CD4-positive, alpha-beta T cell (primary cell): ENCODE results near the gene VPS52. TPM values are rescaled to one million over a fixed set of nuclear protein-coding genes. Genes with fewer than 3 reads are reported as not detected.

Source experiments
- ATAC-seq: fragments of 200-7000 bp; cut with Tn5 transposase; one replicate; pipeline ENCODE4 v1.10.0; 2022; ENCODE audit warnings: mild to moderate bottlenecking; ENCODE audit not compliant: poor library complexity
- CTCF ChIA-PET: fragments of 350-600 bp; sonication (Branson Sonifier 250); formaldehyde crosslinking; loops from one replicate; lab custom pipeline; 2021; ENCODE audit warnings: antibody characterized with exemption, inconsistent platforms; lab: Charles Lee
- POLR2A ChIA-PET: fragments of 350-600 bp; sonication (Branson Sonifier 250); formaldehyde crosslinking; loops from one replicate; lab custom pipeline; 2021; ENCODE audit warnings: antibody characterized with exemption, inconsistent platforms; lab: Charles Lee
- DNase-seq, 14 experiments: peaks; one replicate each; pipeline ENCODE4 v3.0.0-alpha.2; 2013 to 2020; ENCODE audit warnings: mixed read lengths in 2 of 14
- H3K27ac ChIP-seq, 2 donors: one replicate each; pipeline versions ENCODE4 v1.5.1 to v1.7.0; 2013; ENCODE audit warnings: low read length in 2 of 2, low read depth in 1 of 2, mild to moderate bottlenecking in 1 of 2
- H3K27me3 ChIP-seq, 2 experiments: 1 replicate in 1 of 2; 2 replicates in 1 of 2; pipeline versions ENCODE4 v1.6.1 to v1.7.0; 2013; ENCODE audit warnings: low read length in 2 of 2, control low read depth in 1 of 2, mild to moderate bottlenecking in 1 of 2, moderate library complexity in 1 of 2; ENCODE audit not compliant: insufficient read depth in 2 of 2, control insufficient read depth in 1 of 2
- H3K36me3 ChIP-seq: one replicate; pipeline ENCODE4 v1.6.1; 2013; ENCODE audit warnings: low read length, control low read depth; ENCODE audit not compliant: insufficient read depth
- H3K4me1 ChIP-seq: one replicate; pipeline ENCODE4 v1.6.1; 2013; ENCODE audit warnings: low read length, control low read depth; ENCODE audit not compliant: insufficient read depth
- H3K4me3 ChIP-seq: one replicate; pipeline ENCODE4 v1.5.1; 2013; ENCODE audit warnings: mild to moderate bottlenecking, low read length, moderate library complexity
- H3K9me3 ChIP-seq, 2 experiments: 1 replicate in 1 of 2; 2 replicates in 1 of 2; pipeline versions ENCODE4 v1.6.1 to v1.7.0; 2013; ENCODE audit warnings: low read length in 2 of 2, mild to moderate bottlenecking in 2 of 2, control low read depth in 1 of 2, moderate library complexity in 1 of 2; ENCODE audit not compliant: control insufficient read depth in 1 of 2, insufficient read depth in 1 of 2
- H3K27ac Mint-ChIP-seq: one replicate; pipeline ENCODE4 v1.8.0; 2020; ENCODE audit warnings: mixed read lengths
- H3K27me3 Mint-ChIP-seq: one replicate; pipeline ENCODE4 v1.8.0; 2021; ENCODE audit warnings: mixed read lengths
- H3K36me3 Mint-ChIP-seq: one replicate; pipeline ENCODE4 v1.8.0; 2021; ENCODE audit warnings: low read depth, mixed read lengths
- H3K4me1 Mint-ChIP-seq: one replicate; pipeline ENCODE4 v1.8.0; 2021; ENCODE audit warnings: low read depth, mixed read lengths
- H3K4me3 Mint-ChIP-seq: one replicate; pipeline ENCODE4 v1.8.0; 2020; ENCODE audit warnings: mild to moderate bottlenecking, mixed read lengths
- H3K9me3 Mint-ChIP-seq: one replicate; pipeline ENCODE4 v1.8.0; 2020; ENCODE audit warnings: mixed read lengths
- CTCF ChIP-seq: fragments of 200-600 bp; IDR thresholded peaks from one replicate; pipeline ENCODE4 v1.8.0; 2022; ENCODE audit warnings: antibody characterized with exemption, mild to moderate bottlenecking
- intact Hi-C, 2 experiments: fragments of 100-400 bp; cut with DNase I in 1 of 2; cut with micrococcal nuclease in 1 of 2; formaldehyde crosslinking; loops; one replicate each; pipeline versions ENCODE4 v1.15.1 to v1.9.0; 2023 to 2025; cut with DNase I, micrococcal nuclease
- total RNA-seq, 174 experiments: library from RNA in 2 of 174; stranded (reverse) in 2 of 174; gene quantifications; one replicate each; pipeline ENCODE4 v1.2.3 and lab custom pipeline; 2021 to 2026

VPS52 gene
- total RNA-seq, 2 experiments from 2014 or later, result 67.9 TPM

- H3K27ac Mint-ChIP-seq, result peak overlapping the region; percentile 46
- no peaks in the 10 kb centered on the region for H3K27me3 ChIP-seq
- H3K4me1 Mint-ChIP-seq, result peaks cover 38% of the 10 kb centered on the region
- intact Hi-C loops, result loop anchor here in 1 of 2 experiments (10.0 kb wide), 1 partner anchor 1428 kb away; the partner anchor contains the start of gene NEU1
- peak overlapping the region; percentile 43 for H3K4me3 Mint-ChIP-seq
- CTCF ChIA-PET, result no interaction called here
- H3K9me3 ChIP-seq, result no peaks in the 10 kb centered on the region
- no peak overlapping the region for H3K27ac ChIP-seq
- no peak for DNase-seq
- H3K27me3 Mint-ChIP-seq, result no peaks in the 10 kb centered on the region
- H3K4me1 ChIP-seq, result peaks cover 44% of the 10 kb centered on the region
- POLR2A ChIA-PET, result interaction anchor here (1.5 kb wide), 1 partner anchor 22 kb away, joined by 5 read pairs; the partner anchor contains the start of genes RPS18 and VPS52
- peaks cover 77% of the 10 kb centered on the region for H3K36me3 Mint-ChIP-seq
- no peak overlapping the region for H3K4me3 ChIP-seq
- no peak for ATAC-seq
- H3K9me3 Mint-ChIP-seq, result no peaks in the 10 kb centered on the region
- peaks cover 66% of the 10 kb centered on the region for H3K36me3 ChIP-seq
- no peak for TF ChIP-seq CTCF
Measured at GRCh38 chr6:33292996-33293682, 21.5 kb upstream of the VPS52 start.

- no peak for TF ChIP-seq CTCF
- H3K4me1 Mint-ChIP-seq, result peaks cover 45% of the 10 kb centered on the region
- ChIA-PET CTCF (interaction anchor here (2.1 kb wide), 1 partner anchor 19 kb away, joined by 8 read pairs; the partner anchor contains the start of genes RPS18 and VPS52), POLR2A (interaction anchor here (1.0 to 5.0 kb wide), 8 partner anchors 8 to 164 kb away, joined by 3 to 105 read pairs (median 13); partner anchors contain the start of genes CUTA, RGL2, RPS18 and TAPBP)
- H3K27ac Mint-ChIP-seq, result peak overlapping the region; percentile 83
- H3K27me3 Mint-ChIP-seq, result no peaks in the 10 kb centered on the region
- H3K36me3 Mint-ChIP-seq, result peaks cover 81% of the 10 kb centered on the region
- Histone ChIP-seq H3K9me3 (no peaks in the 10 kb centered on the region), H3K27ac (no peak overlapping the region), H3K4me3 (peak overlapping the region; percentile 80), H3K27me3 (no peaks in the 10 kb centered on the region), H3K36me3 (peaks cover 67% of the 10 kb centered on the region), H3K4me1 (peaks cover 39% of the 10 kb centered on the region)
- H3K4me3 Mint-ChIP-seq, result peak overlapping the region; percentile 86
- intact Hi-C loops, result loop anchor here in 1 of 2 experiments (10.0 kb wide), 1 partner anchor 1426 kb away; the partner anchor contains the start of gene NEU1
- H3K9me3 Mint-ChIP-seq, result no peaks in the 10 kb centered on the region
- ATAC-seq (no peak), DNase-seq (no peak)
Measured at GRCh38 chr6:33290459-33290858, 18.8 kb upstream of the VPS52 start.

GRCh38 chr6:33289784-33290315 lies 18.2 kb upstream of the VPS52 start:
- CTCF ChIA-PET, result interaction anchor here (1.9 to 2.1 kb wide), 2 partner anchors 13 to 19 kb away, joined by 8 to 14 read pairs; partner anchors contain the start of genes B3GALT4, RPS18 and VPS52
- Mint-ChIP-seq H3K27ac (peak overlapping the region; percentile 83), H3K4me3 (peak overlapping the region; percentile 97), H3K27me3 (no peaks in the 10 kb centered on the region), H3K4me1 (peaks cover 45% of the 10 kb centered on the region), H3K36me3 (peaks cover 75% of the 10 kb centered on the region), H3K9me3 (no peaks in the 10 kb centered on the region)
- H3K27me3 ChIP-seq, result no peaks in the 10 kb centered on the region
- TF ChIP-seq CTCF, result no peak
- H3K27ac ChIP-seq, result peak overlapping the region; percentile 71 to 83
- H3K36me3 ChIP-seq, result peaks cover 67% of the 10 kb centered on the region
- intact Hi-C loops, result loop anchor here (1.0 to 10.0 kb wide), 5 partner anchors 8 to 1425 kb away; partner anchors contain the start of genes VPS52 (in 2 of the 2), B3GALT4 (in 1 of the 2), NEU1 (in 1 of the 2) and RGL2 (in 1 of the 2)
- peaks cover 39% of the 10 kb centered on the region for H3K4me1 ChIP-seq
- DNase-seq (no peak), ATAC-seq (no peak)
- peak overlapping the region; percentile 80 for H3K4me3 ChIP-seq
- POLR2A ChIA-PET, result interaction anchor here (0.9 to 5.0 kb wide), 16 partner anchors 9 to 318 kb away, joined by 3 to 105 read pairs (median 10); partner anchors contain the start of genes B3GALT4, CUTA, RGL2 and RPS18
- no peaks in the 10 kb centered on the region for H3K9me3 ChIP-seq
